ENCODE results near the gene PKD1.
A peak's percentile ranks its signal among the peaks of the same experiment; 100 is the strongest.

The PKD1 gene

DNA sequence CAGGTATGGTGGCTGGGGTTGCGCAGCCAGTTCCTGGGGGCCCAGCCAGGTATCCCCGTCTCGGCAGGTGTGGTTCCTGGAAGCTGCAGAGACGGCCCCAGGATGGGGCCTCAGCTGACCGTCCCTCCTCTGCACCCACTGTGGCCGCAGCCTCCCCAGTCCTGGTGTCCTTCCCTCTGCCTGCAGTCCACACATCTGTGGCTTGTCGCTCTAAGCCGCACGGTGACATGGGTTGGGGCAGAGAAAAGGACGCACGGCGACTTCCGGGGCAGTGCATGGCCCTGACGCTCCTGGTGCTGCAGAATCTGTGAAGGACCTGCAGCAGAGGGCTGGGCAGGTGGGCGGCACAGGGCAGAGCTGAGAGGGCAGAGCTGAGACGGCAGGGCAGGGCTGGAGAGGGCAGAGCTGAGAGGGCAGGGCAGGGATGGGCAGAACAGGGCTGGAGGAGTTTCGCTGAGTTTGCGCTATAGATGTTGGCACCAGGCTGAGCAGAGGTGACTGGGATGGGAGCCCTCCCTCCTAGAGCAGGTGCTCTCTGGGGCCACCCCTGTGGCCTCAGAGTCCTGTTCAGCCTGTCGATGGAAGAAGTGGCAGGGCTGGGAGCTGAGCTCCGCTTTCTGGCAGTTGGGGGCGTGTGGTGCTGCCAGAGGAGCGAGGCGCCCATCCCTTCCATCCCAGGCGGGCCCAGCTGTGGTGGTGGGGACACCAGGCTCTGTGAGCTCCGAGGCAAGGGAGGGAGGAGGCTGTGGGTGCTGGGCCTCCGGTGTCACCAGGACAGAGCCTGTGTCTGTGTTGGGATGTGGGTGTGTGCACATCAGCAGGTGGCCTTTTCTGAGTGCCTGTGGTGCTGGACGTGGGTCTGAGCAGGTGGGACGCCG lies 64.9 kb downstream of the PKD1 start:
- no peak for DNase-seq

DNA sequence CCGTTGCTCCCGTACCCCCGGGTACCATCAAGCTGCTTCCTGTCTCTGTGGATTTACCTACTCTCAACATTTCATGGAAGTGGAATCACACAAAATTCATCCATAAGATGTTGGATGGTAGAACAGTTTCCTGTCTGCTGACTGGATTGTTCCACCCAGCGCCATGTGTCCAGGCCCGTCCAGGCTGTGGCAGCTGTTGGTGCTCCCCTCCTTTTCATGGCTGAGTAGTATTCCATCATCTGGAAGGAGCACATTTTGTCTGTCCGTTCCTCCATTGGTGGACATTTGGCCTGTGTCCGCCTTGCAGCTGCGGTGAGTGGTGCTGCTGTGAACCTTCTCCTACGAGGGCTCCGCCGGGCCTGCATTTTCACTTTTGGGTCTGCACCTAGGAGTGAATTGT lies 69.6 kb downstream of the PKD1 start:
- DNase-seq: no peak

DNA sequence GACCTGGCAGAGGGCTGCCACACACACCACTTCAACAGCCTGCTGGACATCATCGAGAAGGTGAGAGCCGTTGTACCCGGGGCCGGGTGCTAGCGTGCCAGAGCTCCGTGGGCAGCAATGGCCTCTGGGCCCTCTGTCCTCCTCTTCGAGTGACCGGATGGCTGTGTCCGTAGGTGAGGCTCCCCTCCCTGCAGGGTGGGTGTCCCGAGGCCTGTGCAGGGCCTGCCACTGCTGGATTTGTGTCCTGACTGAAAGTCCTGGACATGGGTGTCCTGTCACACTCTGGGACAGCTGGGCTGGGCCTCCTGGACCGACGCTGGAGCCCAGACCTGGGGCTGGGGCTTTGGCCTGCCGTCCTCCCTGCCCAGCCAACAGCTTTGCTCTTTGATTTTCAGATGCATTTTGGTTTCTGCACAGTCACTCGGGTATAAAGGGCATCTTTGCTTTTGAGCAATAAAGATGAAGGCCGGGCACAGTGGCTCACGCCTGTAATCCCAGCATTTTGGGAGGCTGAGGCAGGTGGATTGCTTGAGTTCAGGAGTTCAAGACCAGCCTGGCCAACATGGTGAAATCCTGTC lies 71.2 kb downstream of the PKD1 start:
- DNase-seq: no peak

DNA sequence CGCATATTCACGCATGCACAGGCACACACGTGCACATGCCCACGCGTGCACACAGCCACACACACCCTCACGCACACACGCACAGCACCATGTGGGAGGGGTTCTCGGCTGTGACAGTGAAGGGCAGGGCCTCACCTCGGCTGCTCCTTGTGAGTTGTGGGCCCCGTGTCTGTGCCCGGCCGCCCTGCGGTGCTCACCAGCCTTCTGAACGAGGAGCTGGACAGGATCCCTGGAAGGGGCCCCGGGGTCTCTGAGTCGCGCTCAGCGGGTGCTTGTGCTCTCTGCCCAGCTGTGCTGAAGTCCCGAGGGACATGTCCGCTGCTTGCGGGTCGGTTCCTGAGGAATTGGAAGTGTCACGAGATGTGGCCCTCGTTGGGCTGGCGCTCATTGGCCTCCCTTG lies 71.8 kb downstream of the PKD1 start:
- no peak for DNase-seq

DNA sequence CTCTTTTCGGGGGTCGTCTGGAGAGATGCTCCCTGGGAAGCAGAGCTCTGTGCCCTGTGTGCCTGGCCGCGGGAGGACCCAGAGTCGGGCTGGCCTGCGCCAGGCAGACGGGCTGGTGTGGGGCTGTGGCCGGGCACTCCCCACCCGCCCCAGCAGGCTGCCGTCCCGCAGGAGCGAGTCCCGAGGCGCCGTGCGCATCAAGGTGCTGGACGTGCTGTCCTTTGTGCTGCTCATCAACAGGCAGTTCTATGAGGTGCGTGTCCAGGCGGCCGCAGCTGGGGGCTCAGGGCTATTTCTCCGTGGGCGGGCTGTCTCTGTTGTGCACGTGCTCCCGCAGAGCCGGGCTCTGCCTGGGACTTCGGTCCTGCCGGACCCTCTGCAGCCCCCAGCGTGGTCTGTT lies 72.9 kb downstream of the PKD1 start:
- DNase-seq: no peak

DNA sequence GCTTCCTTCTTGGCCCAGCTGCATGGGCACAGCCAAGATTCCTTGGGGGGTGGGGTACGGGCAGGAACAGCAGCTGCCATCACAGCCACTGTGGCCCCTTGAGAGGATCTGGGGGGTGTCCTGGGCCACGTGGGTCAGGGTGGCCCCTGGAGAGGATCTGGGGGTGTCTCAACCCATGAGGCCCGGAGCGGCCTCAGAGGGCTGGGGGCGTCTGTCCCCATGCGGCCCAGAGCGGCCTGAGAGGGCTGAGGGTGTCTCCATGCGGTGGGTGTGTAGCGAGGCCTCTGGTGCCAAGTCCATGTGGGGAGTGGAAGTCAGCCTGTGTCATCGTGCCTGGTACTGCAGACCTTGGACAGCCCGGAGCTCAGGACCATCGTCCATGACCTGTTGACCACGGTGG lies 74.2 kb downstream of the PKD1 start:
- no peak for DNase-seq

DNA sequence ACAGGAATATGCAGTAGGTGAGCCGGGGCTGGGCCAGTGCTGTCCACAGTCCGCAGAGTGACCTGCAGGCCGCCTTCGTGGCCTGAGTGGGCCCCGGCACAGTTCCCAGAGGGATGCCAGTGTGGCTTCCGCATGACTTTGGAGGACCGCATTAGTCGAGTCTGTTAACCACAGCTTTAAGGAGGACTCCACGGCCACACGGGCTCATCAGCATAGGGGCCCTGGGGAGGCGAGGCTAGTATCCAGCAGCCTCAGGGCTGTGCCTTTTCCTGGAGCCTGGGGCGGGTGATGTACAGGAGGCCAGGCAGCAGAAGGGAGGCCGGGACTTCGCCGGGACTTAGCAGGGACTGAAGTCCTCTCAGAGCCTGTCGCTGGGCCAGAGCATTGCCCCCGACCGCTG lies 74.7 kb downstream of the PKD1 start:
- DNase-seq: no peak

DNA sequence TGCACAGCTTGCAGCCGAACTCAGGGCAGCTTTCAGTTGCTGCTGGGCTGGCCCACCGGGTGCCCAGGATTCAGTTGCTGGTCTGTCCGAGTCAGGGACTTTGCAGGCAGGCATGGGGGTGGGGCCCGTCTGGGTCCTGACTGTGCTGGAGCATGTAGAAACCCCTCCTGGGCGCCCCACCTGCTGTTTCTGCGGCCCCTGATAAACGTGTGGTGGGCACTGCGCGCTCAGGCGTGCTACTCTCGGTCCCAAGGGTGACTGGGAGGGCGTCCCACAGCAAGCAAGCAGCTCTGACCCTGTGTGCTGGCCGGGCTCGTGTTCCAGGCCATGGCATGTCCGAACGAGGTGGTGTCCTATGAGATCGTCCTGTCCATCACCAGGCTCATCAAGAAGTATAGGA lies 75.4 kb downstream of the PKD1 start:
- DNase-seq: no peak

DNA sequence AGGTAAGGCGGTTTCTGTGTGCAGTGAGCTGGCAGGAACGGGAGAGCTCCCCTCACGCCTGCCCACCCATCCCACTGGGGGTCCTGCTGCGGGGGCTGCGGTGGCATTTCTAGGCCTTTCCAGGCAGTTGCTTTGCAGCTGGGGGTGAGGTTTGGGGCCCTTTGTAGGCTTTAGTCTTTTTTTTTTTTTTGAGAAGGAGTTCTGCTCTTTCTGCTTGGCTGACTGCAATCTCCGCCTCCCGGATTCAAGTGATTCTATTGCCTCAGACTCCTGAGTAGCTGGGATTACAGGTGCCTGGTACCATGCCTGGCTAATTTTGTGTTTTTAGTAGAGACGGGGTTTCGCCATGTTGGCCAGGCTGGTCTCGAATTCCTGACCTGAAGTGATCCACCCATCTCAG lies 76.8 kb downstream of the PKD1 start:
- no peak for DNase-seq

DNA sequence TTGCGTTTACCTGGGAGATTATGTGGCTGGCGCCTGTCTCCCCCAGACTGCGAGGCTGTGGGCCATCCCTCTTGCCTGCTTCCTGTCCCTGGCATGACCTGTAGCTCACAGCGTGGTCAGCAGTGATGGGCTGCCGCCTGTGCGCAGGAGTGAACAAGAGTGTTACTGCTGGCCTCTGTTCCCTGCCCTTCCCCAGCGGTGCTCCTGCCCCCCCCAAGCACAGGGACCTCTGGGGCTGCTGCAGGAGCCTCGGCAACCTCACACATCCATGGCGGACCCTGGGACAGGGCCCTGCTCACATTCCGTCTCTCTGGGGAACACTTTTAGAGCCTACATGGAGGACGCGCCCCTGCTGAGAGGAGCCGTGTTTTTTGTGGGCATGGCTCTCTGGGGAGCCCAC lies 77.3 kb downstream of the PKD1 start:
- no peak for DNase-seq

DNA sequence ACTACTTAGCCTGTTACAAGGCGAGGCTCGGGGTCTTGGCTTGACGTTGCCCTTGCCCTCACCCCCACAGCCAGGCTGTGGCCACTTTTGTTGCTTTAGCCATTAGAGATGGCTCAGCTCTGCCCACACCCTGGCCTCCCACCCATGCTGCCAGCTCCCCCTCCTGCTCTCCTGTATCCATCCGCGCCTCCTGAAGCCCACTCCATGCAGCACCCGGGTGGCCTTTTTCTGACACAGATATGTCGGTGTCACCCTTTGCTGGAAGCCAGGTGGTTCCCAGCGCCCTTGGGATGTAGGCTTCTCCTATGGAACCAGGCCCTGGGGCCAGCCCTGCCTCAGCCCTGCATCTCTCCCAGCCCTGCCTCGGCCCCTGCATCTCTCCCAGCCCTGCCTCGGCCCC lies 78.3 kb downstream of the PKD1 start:
- DNase-seq: no peak

DNA sequence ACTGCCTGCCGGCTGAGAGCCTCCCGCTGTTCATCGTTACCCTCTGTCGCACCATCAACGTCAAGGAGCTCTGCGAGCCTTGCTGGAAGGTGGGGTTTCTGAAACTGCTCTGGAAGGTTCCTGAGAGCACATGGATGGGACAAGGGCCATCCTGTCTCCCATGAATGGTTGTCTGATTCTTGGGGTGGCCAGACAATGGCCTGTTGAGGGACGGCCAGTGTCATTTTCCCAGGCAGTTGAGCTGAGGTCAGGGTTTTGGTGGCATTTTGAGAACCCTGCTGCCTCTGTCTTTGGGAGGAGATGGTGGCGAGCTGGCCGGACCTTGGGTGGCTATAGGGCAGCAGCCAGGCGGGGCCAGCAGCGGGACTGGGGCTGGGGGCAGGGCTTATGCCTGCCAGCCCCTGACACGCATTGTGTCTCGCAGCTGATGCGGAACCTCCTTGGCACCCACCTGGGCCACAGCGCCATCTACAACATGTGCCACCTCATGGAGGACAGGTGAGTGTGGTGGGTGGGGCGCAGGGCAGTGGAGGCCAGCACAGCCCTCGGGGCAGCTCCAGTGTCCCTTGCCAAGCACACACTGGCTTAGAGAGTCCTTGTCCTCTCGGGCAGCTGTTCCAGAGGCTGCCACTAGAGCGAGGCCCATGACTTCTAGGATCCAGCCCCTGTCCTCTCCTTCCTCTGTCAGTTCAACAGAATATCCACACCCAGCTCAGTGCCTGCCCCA lies 78.9 kb downstream of the PKD1 start:
- DNase-seq: no peak

DNA sequence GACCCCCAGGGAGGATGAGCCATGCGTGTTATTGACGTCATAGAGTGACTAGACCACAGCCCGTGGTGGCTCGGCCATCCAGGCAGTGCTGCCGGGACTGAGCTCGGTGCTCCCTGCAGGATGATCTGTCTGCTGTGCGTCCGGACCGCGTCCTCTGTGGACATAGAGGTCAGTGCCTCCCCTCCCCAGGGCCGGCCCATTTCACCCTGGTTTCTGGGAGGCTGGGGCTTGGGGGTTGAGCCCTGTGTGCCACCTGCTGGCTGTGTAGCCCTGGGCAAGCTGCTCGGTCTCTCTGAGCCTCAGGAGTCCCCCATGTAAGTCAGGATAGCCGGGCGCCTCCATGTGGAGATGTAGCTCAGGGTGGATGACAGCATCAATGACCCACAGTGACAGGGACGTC lies 79.6 kb downstream of the PKD1 start:
- no peak for DNase-seq

DNA sequence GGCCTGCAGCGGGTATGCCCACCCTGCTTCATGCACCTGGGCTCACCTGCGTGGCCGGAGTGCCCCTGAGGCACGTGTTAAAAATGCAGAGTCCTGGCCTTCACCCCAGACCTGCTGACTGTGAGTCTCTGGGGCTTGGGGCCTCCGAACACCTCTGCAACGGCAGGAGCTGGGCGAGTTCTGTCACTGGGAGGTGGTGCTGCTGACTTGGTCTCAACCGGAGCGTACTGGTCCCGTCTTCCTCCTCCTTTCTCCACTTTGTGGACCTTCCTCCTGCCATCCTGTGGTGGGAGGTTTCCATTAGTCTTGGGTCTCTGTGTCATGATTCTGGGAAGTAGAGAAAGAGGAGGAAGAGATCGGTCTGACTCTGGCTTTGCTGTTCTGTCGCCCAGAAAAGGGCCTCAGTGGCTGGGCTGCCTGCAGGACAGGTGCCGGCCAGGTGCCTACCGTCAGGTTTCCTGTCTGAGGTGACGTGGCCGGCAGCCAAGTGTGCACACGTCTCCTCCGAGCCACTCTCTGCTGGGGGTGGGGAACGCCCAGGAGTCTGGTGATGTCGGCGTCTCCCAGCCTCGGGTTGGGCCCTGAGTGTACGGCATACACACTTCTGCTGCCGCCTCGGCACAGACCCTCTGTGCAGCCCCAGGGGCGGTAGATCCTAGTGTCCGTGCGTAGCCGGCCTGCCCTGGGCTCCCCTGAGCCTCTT lies 81.0 kb downstream of the PKD1 start:
- no peak for DNase-seq

DNA sequence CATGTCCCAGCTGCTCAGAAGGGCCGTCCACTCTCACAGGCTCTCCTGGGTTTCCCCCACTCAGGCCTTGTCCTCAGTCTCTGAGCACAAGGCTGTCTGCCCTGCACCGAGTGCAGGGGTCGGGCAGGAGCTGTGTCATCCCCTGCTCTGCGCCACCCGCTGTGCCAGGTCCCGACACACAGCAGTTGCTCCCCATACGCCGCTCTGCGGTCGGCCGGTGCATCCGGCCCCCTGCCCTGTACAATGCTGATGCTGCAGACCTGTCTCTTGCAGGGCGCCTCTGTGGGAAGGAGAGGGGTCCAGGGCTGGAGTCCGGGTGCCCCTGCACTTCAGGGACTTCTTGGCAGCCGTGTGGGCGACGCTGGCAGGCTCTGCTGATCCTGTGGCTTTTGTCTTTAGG lies 81.8 kb downstream of the PKD1 start:
- DNase-seq: no peak

DNA sequence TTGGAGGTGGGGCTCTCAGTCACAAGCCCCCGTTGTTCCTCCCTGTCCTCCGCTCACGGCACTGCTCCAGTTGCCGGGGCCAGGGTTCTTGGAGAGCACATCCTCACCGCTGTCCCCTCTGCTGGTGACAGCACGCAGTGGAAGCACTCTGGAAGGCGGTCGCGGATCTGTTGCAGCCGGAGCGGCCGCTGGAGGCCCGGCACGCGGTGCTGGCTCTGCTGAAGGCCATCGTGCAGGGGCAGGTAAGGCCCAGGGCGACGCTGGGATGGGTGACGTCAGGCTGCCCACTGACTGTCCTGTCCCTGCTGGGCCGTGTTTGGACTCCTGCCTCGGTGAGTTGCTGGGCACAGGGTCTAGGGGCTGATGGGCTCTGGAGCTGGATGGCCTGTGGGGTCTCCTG lies 82.5 kb downstream of the PKD1 start:
- DNase-seq: no peak

DNA sequence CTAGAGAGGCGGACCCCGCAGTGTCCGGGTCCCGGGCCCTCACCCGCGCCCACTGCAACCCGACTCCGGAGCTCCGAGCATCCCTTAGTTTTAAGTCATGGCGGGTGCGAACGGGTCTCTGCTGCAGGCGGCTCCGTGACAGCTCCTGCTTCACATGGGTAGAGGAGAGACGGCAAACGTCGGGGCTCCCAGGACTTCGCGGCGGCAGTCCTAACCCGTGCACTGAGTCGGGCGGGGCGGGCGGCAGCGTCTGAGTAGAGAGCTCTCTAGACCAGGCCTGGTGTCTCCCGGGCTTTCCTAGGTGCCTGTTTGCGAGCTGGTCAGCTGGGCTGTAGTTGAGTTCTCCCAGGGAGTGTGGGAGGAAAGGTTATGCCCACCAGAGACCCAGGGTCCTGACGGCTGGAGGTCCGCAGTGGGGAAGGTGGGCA lies 87.6 kb downstream of the PKD1 start:
- no peak for DNase-seq

DNA sequence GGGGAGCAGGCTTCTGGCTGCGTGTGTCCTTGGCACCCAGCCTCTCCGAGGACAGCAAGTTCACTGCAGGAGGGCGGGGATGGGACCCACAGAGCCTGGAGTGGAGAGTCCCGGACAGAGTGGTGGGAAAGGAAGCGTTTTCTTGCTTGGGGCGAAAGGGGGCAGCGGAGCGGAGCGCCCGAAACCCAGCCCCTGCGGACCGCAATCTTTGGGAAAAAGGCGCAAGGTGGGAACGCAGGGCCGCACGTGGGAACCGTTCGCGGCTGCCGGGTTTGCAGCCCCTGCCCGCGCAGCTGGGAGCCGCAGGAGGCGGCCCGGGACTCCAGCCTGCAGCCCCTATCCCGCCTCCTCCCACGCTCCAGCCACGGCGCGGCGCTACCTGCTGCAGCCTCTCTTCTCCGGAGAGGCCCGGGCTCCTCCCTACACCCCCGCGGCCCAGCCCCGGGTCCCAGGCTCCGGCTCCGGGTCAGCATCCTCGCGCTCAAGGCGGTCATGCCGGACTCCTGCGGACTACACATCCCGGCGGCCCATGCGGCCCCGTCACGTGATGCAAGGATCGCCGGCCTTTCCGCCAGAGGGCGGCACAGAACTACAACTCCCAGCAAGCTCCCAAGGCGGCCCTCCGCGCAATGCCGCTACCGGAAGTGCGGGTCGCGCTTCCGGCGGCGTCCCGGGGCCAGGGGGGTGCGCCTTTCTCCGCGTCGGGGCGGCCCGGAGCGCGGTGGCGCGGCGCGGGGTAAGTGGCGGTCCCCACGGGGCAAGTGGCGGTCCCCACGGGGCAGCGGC lies 88.2 kb downstream of the PKD1 start, which contains the start of the genes NTHL1 and TSC2:
NTHL1 (minus strand) TSS at position 505 of the 786 bp plus-strand sequence; CDS start at position 494, 11 bp downstream.
TSC2 (plus strand) TSS at position 656 of the 786 bp plus-strand sequence. CDS start 631 bp downstream, outside the sequence.
- DNase-seq: peak; percentile 98

DNA sequence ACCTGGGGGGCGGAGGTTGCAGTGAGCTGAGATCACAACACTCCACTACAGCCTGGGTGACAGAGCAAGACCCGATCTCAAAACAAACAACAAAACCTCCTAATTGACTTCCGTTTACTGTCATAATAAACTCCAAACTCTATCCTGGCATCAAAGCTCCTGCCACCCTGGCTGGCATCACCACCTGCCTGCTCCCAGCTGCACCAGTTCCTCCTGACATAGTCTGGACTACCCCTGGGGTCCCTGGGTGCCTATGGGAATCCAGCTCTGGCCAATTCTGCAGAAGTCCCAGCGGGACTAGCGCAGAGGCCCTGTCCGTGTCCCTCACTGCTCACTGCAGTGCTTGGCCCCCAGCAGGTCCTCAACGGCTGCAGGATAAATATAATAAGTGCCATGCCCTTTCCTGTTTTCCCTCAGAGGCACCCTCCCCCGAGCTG lies 88.8 kb downstream of the PKD1 start:
- DNase-seq: no peak

DNA sequence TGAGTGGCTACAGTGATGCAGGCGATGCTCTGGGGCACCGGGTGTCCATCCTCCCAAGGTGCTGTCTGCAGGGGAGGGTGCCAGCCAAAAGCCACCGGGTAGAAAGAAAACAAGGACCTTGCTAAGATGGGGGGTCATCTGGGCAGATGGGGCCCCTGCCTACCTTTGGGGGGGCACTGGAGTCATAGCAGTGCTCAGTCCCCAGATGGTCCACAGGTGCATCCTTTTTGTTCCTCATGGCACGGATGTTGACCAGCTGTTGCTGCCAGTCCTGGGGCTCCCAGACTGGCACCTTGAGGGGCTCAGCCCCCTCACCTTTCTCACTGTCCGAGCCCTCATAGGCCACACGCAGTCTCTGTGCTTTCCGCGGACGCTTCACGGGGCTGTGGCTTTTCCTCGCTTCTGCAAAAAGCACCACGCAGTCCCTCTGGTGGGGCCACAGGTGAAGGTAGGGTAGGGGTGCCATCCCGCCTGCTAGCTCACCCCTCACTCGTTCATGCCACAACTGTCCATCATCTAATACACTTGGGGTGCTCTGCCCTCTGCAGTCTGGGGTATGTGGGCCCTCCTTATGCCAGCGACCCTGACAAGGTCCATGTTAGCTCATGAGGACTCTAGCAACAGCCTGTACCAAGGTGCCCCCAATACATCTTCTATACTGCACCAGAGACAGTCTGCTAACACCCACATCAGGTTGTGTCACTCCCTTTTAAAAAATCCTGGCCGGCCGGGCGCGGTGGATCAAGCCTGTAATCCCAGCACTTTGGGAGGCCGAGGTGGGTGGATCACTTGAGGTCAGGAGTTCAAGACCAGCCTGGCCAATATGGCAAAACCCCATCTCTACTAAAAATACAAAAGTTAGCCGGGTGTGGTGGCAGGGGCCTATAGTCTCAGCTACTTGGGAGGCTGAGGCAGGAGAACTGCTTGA lies 89.5 kb downstream of the PKD1 start:
- DNase-seq: no peak

DNA sequence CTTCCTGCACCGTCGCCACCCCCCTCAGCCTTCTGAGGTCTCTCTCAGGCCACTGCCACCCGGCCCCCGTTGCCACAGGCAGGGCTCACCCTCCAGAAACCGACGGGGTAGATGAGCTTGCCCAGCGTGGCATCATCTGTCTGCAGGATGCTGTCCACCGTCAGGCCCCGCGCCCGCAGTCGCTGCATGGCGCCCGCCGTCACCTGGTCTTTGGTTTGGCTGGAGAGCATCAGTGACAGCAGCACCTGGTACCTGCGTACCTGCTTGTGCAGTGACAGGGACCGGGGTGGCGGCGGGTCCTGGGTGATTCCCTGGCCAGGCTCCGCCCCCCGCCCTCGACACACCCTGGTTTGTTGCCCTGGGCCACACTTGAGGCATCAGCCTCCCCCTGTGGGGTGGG lies 91.2 kb downstream of the PKD1 start:
- DNase-seq: no peak
